Keratinocyte (primary cell): ENCODE results near the gene RAD18. TPM values are rescaled to one million over a fixed set of nuclear protein-coding genes. Genes with fewer than 3 reads are reported as not detected.
A peak's percentile ranks its signal among the peaks of the same experiment; 100 is the strongest.

ENCODE experiments used
- DNase-seq: peaks from one replicate; pipeline ENCODE4 v3.0.0-alpha.2; 2011; ENCODE audit warnings: low read depth, missing footprints, low spot score
- FAIRE-seq: peaks from 2 replicates; lab custom pipeline; 2011; peaks lifted over from hg19 to GRCh38; lab: Jason Lieb, UNC
- H2AFZ ChIP-seq: 2 replicates; pipeline ENCODE4 v1.6.0; 2012; ENCODE audit warnings: low read length, control low read depth, inconsistent platforms; ENCODE audit not compliant: control insufficient read depth
- H3K27ac ChIP-seq: 2 replicates; pipeline ENCODE4 v1.5.1; 2011; ENCODE audit warnings: low read length; ENCODE audit not compliant: control insufficient read depth, insufficient read depth
- H3K27me3 ChIP-seq: 3 replicates; pipeline ENCODE4 v1.6.0; 2011; ENCODE audit warnings: low read length; ENCODE audit not compliant: control insufficient read depth, insufficient read depth; ENCODE audit errors: extremely low read depth
- H3K36me3 ChIP-seq, 2 experiments: 2 replicates in 1 of 2; 3 replicates in 1 of 2; pipeline ENCODE4 v1.5.1; 2011; ENCODE audit warnings: low read length in 2 of 2, mild to moderate bottlenecking in 1 of 2; ENCODE audit not compliant: control insufficient read depth in 2 of 2, insufficient read depth in 2 of 2; ENCODE audit errors: extremely low read depth in 1 of 2
- H3K4me1 ChIP-seq: 3 replicates; pipeline ENCODE4 v1.5.1; 2011; ENCODE audit warnings: low read length; ENCODE audit not compliant: control insufficient read depth, insufficient read depth; ENCODE audit errors: extremely low read depth
- H3K4me2 ChIP-seq: 3 replicates; pipeline ENCODE4 v1.6.0; 2011; ENCODE audit warnings: low read depth, low read length; ENCODE audit not compliant: control insufficient read depth, insufficient read depth; ENCODE audit errors: extremely low read depth
- H3K4me3 ChIP-seq, 3 experiments: fragments of 200-600 bp in 1 of 3; sonication (generic) in 1 of 3; 2 replicates in 2 of 3; 3 replicates in 1 of 3; pipeline ENCODE4 v1.5.1; 2011 to 2016; ENCODE audit warnings: low read length in 3 of 3, mild to moderate bottlenecking in 3 of 3, control low read depth in 2 of 3, inconsistent platforms in 1 of 3, low read depth in 1 of 3, mixed read lengths in 1 of 3, mixed run types in 1 of 3, moderate library complexity in 1 of 3; ENCODE audit not compliant: control insufficient read depth in 2 of 3, insufficient read depth in 2 of 3; ENCODE audit errors: extremely low read depth in 1 of 3
- H3K79me2 ChIP-seq: 2 replicates; pipeline ENCODE4 v1.6.0; 2012; ENCODE audit warnings: low read length; ENCODE audit not compliant: control insufficient read depth, insufficient read depth
- H3K9ac ChIP-seq: 3 replicates; pipeline ENCODE4 v1.6.0; 2011; ENCODE audit warnings: low read length; ENCODE audit not compliant: control insufficient read depth, insufficient read depth; ENCODE audit errors: extremely low read depth
- H3K9me1 ChIP-seq: 3 replicates; pipeline ENCODE4 v1.6.0; 2011; ENCODE audit warnings: low read length; ENCODE audit not compliant: control insufficient read depth, insufficient read depth; ENCODE audit errors: extremely low read depth
- H3K9me3 ChIP-seq: 2 replicates; pipeline ENCODE4 v1.5.1; 2012; ENCODE audit warnings: low read depth, low read length; ENCODE audit not compliant: control insufficient read depth
- H4K20me1 ChIP-seq: 3 replicates; pipeline ENCODE4 v1.6.0; 2011; ENCODE audit warnings: low read length; ENCODE audit not compliant: control insufficient read depth, insufficient read depth; ENCODE audit errors: extremely low read depth
- EZH2 ChIP-seq: IDR thresholded peaks from one replicate; pipeline ENCODE4 v1.6.1; 2012; ENCODE audit warnings: inconsistent platforms, mild to moderate bottlenecking, low read length, moderate library complexity
- dilution Hi-C: fragments of 300-500 bp; cut with MboI; formaldehyde crosslinking; loops from one replicate; pipeline ENCODE4 v1.7.0; 2020; ENCODE audit warnings: low sequenced_read_pairs; ENCODE audit not compliant: extremely low pct_ligation_motif_present
- polyA plus RNA-seq, 5 experiments: library from polyadenylated mRNA; depleted of rRNA in 3 of 5; stranded (reverse) in 3 of 5; stranded (forward) in 1 of 5; unstranded in 1 of 5; fragments of >200 nt; gene quantifications; 1 replicate in 1 of 5; 2 replicates in 3 of 5; 3 replicates in 1 of 5; pipeline versions ENCODE4 v1.2.1 to v1.2.3, GENCODE V29; 2011 to 2012; ENCODE audit warnings: missing spikeins in 2 of 5, low read depth in 1 of 5, low replicate concordance in 1 of 5
- TF ChIP-seq, protein P1 (sequence below), 3 experiments: IDR thresholded peaks in 1 of 3; conservative IDR thresholded peaks in 1 of 3; optimal IDR thresholded peaks in 1 of 3; 2 replicates in 2 of 3; 3 replicates in 1 of 3; pipeline versions ENCODE3 to v1.5.1; 2011; ENCODE audit warnings: low read length in 3 of 3, mild to moderate bottlenecking in 3 of 3, moderate library complexity in 2 of 3, control low read depth in 1 of 3, inconsistent platforms in 1 of 3; ENCODE audit not compliant: insufficient read depth in 2 of 3; ENCODE audit errors: extremely low read depth in 1 of 3

RAD18 gene
- polyA plus RNA-seq, 1 donor (not counting 4 experiments of a cell fraction or from before 2014, with no cell fraction given) = 16.0 TPM

DNA sequence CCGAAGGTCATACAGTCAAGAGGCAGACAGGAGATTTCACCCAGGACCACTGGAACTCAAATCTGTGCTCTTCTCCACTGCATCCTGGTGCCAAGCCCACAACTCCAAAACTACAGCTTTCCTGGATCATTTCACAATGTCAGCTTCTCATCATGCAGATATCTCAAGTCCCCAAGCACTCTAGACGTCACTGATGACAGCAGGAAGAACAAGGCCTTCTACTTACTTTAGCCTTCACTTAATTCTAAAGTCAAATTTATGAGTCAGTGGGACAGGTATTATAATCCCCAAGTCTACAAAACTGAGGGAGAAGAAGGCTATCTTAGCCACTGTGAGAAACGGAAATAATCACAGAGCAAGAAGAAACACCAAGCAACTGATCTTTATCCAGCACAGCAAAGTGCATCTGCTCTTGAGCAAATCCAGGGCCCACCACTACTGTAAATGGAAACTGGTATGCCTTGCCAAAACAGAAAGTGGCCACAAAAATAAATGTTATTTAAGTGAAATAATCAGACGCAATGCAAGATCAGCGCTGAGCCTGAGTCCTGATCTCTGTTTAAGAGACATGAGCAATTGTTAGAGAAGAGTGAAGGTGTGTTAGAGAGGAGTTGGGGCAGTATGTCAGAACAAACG, 928 bp downstream of the RAD18 start:
- Histone ChIP-seq H3K4me2 (peak overlapping the region; percentile 93), H3K27me3 (no peaks in the 10 kb centered on the region), H4K20me1 (no peaks in the 10 kb centered on the region), H2AFZ (peak overlapping the region; percentile 91), H3K36me3 (peaks cover 0 to 9% of the 10 kb centered on the region in 2 experiments), H3K9me3 (no peaks in the 10 kb centered on the region), H3K9me1 (no peaks in the 10 kb centered on the region), H3K79me2 (peaks cover 48% of the 10 kb centered on the region), H3K4me1 (peaks cover 35% of the 10 kb centered on the region), H3K4me3 (peak overlapping the region; percentile 83 to 98 (median 85)), H3K9ac (peak overlapping the region; percentile 89), H3K27ac (peak overlapping the region; percentile 81)
- FAIRE-seq (no peak), DNase-seq (no peak)
- TF ChIP-seq, protein P1, sequence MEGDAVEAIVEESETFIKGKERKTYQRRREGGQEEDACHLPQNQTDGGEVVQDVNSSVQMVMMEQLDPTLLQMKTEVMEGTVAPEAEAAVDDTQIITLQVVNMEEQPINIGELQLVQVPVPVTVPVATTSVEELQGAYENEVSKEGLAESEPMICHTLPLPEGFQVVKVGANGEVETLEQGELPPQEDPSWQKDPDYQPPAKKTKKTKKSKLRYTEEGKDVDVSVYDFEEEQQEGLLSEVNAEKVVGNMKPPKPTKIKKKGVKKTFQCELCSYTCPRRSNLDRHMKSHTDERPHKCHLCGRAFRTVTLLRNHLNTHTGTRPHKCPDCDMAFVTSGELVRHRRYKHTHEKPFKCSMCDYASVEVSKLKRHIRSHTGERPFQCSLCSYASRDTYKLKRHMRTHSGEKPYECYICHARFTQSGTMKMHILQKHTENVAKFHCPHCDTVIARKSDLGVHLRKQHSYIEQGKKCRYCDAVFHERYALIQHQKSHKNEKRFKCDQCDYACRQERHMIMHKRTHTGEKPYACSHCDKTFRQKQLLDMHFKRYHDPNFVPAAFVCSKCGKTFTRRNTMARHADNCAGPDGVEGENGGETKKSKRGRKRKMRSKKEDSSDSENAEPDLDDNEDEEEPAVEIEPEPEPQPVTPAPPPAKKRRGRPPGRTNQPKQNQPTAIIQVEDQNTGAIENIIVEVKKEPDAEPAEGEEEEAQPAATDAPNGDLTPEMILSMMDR (optimal IDR thresholded peaks at IDR 0.05 in 1 of 3, IDR thresholded peaks at IDR 0.05 in 1 of 3, conservative IDR thresholded peaks at IDR 0.05 in 1 of 3; ENCODE audit: extremely low read depth in 1 of 3, insufficient read depth in 2 of 3, low read length in 3 of 3) = no peak
- TF ChIP-seq EZH2 = no peak
- dilution Hi-C loops = no loop called here

DNA sequence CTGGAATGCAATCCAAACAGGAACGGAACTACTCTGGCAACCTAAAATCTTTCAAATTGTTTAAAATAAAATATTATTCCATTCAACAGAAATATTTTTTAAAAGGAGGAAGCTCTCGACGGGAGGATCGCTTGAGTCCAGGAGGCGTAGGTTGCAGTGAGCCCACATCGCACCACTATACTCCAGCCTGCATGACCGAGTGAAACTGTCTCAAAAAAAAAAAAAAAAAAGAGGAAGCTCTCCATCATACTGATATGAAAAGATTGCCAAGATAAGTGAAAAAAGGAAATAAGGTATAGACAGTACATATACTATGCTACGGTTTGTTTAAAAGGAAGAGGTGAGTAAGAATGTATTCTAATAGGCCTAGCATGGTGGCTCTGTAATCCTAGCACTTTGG, 3.6 kb downstream of the RAD18 start:
- no peak overlapping the region for H3K27ac ChIP-seq
- H3K27me3 ChIP-seq = no peaks in the 10 kb centered on the region
- DNase-seq (no peak), FAIRE-seq (no peak)
- H3K79me2 ChIP-seq = peaks cover 67% of the 10 kb centered on the region
- no peaks in the 10 kb centered on the region for H3K9me3 ChIP-seq
- no peak for TF ChIP-seq EZH2
- TF ChIP-seq, protein P1 (optimal IDR thresholded peaks at IDR 0.05 in 1 of 3, IDR thresholded peaks at IDR 0.05 in 1 of 3, conservative IDR thresholded peaks at IDR 0.05 in 1 of 3; ENCODE audit: extremely low read depth in 1 of 3, insufficient read depth in 2 of 3, low read length in 3 of 3) = no peak
- H3K9me1 ChIP-seq = no peaks in the 10 kb centered on the region
- no peaks in the 10 kb centered on the region for H4K20me1 ChIP-seq
- no peak overlapping the region for H3K4me3 ChIP-seq
- H3K4me2 ChIP-seq = no peak overlapping the region
- dilution Hi-C loops = no loop called here
- no peak overlapping the region for H2AFZ ChIP-seq
- H3K4me1 ChIP-seq = peaks cover 35% of the 10 kb centered on the region
- H3K36me3 ChIP-seq = peaks cover 0 to 14% of the 10 kb centered on the region in 2 experiments
- H3K9ac ChIP-seq = no peak overlapping the region
